ENCODE results near the gene COPS7B.

DNA sequence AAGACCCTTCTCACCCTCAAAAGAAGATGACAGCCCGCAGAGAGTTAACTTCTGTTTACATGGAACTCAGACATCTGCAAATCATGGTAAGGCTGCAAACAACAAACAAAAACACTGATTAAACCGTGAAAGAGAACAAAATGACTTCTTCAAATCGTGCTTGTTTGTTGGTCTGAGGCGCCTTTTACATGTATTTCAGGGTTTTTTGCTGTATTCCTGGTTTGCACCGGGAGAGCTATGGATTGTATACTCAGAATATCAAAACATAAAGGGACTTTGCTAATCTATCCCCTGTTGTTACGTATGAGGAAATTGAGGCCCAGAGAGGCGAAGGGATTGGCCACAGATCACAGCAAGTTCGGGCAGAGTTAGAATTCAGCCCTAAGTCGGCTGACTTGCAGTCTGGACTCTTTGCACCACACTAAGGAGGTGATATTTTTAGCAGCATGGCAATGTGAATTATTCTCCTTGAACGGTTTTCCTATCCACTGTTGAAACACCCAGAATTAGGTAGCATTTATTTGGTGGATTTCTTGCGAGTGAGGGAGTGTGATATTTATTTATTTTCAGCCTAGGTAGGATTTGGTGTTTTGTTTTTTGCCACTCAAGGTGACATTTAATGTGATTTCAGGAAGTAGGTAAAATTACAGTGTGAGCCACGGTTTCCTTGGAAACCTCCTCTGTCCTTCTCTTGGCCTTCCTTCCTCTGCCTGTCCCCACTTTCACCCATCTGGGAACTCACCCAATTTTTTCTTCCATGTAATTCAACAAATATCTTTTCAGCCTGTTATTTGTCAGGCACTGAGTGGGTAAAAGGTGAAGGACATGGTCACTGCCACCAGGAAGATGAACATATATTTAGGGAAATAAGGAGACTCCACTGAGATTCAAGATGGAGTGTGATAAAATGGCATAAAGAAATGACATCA is 4.2 kb upstream of the COPS7B start:
- no peak for TF ChIP-seq POLR2A (IDR thresholded peaks at IDR 0.05)
- no peak for TF ChIP-seq CTCF (IDR thresholded peaks at IDR 0.05)

Measured in lower leg skin (tissue), 3 donors.